ENCODE results near the gene SMAD3. TPM values are rescaled to one million over a fixed set of nuclear protein-coding genes. Genes with fewer than 3 reads are reported as not detected.
A peak's percentile ranks its signal among the peaks of the same experiment; 100 is the strongest.

SMAD3 gene
- total RNA-seq, 2 experiments from 2014 or later = 41.2 to 77.8 TPM

DNA sequence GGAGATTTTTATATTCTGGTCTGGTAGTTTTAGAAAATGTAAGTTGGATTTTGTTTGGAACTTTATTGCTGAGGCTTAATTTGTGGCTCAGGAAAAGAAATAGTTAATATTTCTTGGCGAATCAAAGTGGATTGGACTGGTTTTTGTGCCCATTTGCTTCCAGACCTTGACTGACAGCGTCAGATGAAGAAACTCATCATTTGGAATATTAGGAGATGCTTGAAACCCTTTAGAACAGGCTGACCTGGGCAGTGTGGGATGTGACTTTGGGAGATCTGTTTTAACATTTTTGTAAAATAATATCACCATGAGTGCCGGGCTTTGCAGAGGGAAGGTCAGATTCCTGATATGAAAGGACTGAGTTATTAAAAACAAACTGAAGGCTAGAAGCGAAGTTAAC, 106.1 kb downstream of the SMAD3 start:
- no peaks in the 10 kb centered on the region for H4K20me1 ChIP-seq (ENCODE audit: insufficient read depth, low read length)
- DNase-seq (ENCODE audit: low spot score) = no peak
- TF ChIP-seq EZH2phosphoT487 (IDR thresholded peaks at IDR 0.05; ENCODE audit: borderline replicate concordance, low read depth, low read length) = no peak
- TF ChIP-seq, protein P1, sequence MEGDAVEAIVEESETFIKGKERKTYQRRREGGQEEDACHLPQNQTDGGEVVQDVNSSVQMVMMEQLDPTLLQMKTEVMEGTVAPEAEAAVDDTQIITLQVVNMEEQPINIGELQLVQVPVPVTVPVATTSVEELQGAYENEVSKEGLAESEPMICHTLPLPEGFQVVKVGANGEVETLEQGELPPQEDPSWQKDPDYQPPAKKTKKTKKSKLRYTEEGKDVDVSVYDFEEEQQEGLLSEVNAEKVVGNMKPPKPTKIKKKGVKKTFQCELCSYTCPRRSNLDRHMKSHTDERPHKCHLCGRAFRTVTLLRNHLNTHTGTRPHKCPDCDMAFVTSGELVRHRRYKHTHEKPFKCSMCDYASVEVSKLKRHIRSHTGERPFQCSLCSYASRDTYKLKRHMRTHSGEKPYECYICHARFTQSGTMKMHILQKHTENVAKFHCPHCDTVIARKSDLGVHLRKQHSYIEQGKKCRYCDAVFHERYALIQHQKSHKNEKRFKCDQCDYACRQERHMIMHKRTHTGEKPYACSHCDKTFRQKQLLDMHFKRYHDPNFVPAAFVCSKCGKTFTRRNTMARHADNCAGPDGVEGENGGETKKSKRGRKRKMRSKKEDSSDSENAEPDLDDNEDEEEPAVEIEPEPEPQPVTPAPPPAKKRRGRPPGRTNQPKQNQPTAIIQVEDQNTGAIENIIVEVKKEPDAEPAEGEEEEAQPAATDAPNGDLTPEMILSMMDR (conservative IDR thresholded peaks at IDR 0.05; ENCODE audit: low read length) = no peak
- H3K9me2 ChIP-seq (ENCODE audit: insufficient read depth, low read length) = no peaks in the 10 kb centered on the region
- ChIA-PET CTCF (ENCODE audit: unreplicated experiment) (no interaction called here), POLR2A (no interaction called here)
- no peaks in the 10 kb centered on the region for H3K9me3 ChIP-seq (ENCODE audit: low read length)
- BruUV-seq (replicated peaks) = TSS peak; percentile 25
- H3K4me1 ChIP-seq (ENCODE audit: insufficient read depth, low read length, poor library complexity, severe bottlenecking) = peaks cover 14% of the 10 kb centered on the region
- no peaks in the 10 kb centered on the region for H3K79me2 ChIP-seq (ENCODE audit: insufficient read depth, low read depth, low read length)
- peaks cover 80% of the 10 kb centered on the region for H3K36me3 ChIP-seq (ENCODE audit: insufficient read depth, low read length)
- no peak overlapping the region for H3K4me2 ChIP-seq (ENCODE audit: low read length)
- no peak overlapping the region for H3K27ac ChIP-seq (ENCODE audit: low read depth, low read length, poor library complexity, severe bottlenecking)
- no peak overlapping the region for H2AFZ ChIP-seq (ENCODE audit: low read length)
- intact Hi-C loops (cut with micrococcal nuclease; ENCODE audit: unreplicated experiment) = no loop called here
- H3K4me3 ChIP-seq (ENCODE audit: low read depth, low read length, poor library complexity, severe bottlenecking) = no peak overlapping the region

DNA sequence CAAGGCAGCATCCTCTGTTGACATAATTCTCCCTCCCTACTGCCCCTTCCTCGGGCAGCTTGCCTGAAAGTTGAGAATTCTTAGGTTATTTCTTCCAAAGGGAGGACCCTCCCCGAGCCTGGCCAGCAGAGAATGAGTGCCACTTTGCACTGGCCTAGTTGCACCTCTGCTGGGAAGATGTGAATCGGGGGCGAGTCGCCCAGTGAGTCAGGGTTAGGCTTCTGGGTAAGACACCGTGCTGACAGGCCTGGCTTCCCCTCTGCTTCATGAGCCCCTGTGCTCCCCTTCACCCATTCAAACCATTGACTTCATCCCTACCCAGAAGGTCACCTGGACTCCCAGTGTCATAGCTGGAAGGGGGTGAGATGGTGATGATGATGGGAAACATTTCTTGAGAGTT, 106.8 kb downstream of the SMAD3 start:
- H3K4me3 ChIP-seq (ENCODE audit: low read depth, low read length, poor library complexity, severe bottlenecking) = no peak overlapping the region
- no peak overlapping the region for H3K27ac ChIP-seq (ENCODE audit: low read depth, low read length, poor library complexity, severe bottlenecking)
- H3K4me1 ChIP-seq (ENCODE audit: insufficient read depth, low read length, poor library complexity, severe bottlenecking) = peaks cover 14% of the 10 kb centered on the region
- no peak overlapping the region for H2AFZ ChIP-seq (ENCODE audit: low read length)
- no TSS peak for BruUV-seq (replicated peaks)
- no peaks in the 10 kb centered on the region for H3K79me2 ChIP-seq (ENCODE audit: insufficient read depth, low read depth, low read length)
- CTCF ChIA-PET (ENCODE audit: unreplicated experiment) = no interaction called here
- H3K9me3 ChIP-seq (ENCODE audit: low read length) = no peaks in the 10 kb centered on the region
- H4K20me1 ChIP-seq (ENCODE audit: insufficient read depth, low read length) = no peaks in the 10 kb centered on the region
- H3K9me2 ChIP-seq (ENCODE audit: insufficient read depth, low read length) = no peaks in the 10 kb centered on the region
- DNase-seq (ENCODE audit: low spot score) = no peak
- intact Hi-C loops (cut with micrococcal nuclease; ENCODE audit: unreplicated experiment) = no loop called here
- peaks cover 78% of the 10 kb centered on the region for H3K36me3 ChIP-seq (ENCODE audit: insufficient read depth, low read length)
- TF ChIP-seq, protein P1 (conservative IDR thresholded peaks at IDR 0.05; ENCODE audit: low read length) = no peak
- no peak for TF ChIP-seq EZH2phosphoT487 (IDR thresholded peaks at IDR 0.05; ENCODE audit: borderline replicate concordance, low read depth, low read length)
- H3K4me2 ChIP-seq (ENCODE audit: low read length) = no peak overlapping the region
- POLR2A ChIA-PET = no interaction called here

DNA sequence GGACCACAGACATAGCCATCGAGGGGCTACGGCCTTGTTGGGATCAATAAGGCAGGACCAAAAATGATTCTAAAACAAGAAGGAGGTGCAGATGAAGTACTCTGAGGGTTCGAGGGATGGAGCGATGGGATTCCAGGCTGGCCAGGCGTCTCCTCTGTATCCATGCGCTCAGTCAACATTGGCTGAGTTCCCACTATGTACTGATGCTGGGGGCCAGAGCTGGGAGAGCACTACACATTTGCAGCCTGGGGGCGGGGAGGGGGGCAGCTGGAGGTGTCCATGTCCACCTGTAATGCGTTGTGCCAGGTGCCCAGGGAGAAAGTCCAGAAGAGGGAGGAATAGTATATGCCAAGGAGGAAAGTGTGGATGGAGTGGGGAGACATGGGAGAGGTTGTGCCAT, 107.6 kb downstream of the SMAD3 start:
- no peak for DNase-seq (ENCODE audit: low spot score)
- no peak overlapping the region for H2AFZ ChIP-seq (ENCODE audit: low read length)
- intact Hi-C loops (cut with micrococcal nuclease; ENCODE audit: unreplicated experiment) = no loop called here
- H3K79me2 ChIP-seq (ENCODE audit: insufficient read depth, low read depth, low read length) = no peaks in the 10 kb centered on the region
- H3K4me3 ChIP-seq (ENCODE audit: low read depth, low read length, poor library complexity, severe bottlenecking) = no peak overlapping the region
- no peaks in the 10 kb centered on the region for H3K9me3 ChIP-seq (ENCODE audit: low read length)
- no peaks in the 10 kb centered on the region for H4K20me1 ChIP-seq (ENCODE audit: insufficient read depth, low read length)
- H3K27ac ChIP-seq (ENCODE audit: low read depth, low read length, poor library complexity, severe bottlenecking) = no peak overlapping the region
- peaks cover 14% of the 10 kb centered on the region for H3K4me1 ChIP-seq (ENCODE audit: insufficient read depth, low read length, poor library complexity, severe bottlenecking)
- no peak for TF ChIP-seq EZH2phosphoT487 (IDR thresholded peaks at IDR 0.05; ENCODE audit: borderline replicate concordance, low read depth, low read length)
- TF ChIP-seq, protein P1 (conservative IDR thresholded peaks at IDR 0.05; ENCODE audit: low read length) = no peak
- CTCF ChIA-PET (ENCODE audit: unreplicated experiment) = interaction anchor here (0.6 kb wide), 1 partner anchor 12 kb away, joined by 3 read pairs; no protein-coding TSS in a partner anchor
- no TSS peak for BruUV-seq (replicated peaks)
- H3K4me2 ChIP-seq (ENCODE audit: low read length) = no peak overlapping the region
- POLR2A ChIA-PET = no interaction called here
- H3K9me2 ChIP-seq (ENCODE audit: insufficient read depth, low read length) = no peaks in the 10 kb centered on the region
- peaks cover 74% of the 10 kb centered on the region for H3K36me3 ChIP-seq (ENCODE audit: insufficient read depth, low read length)
